ENCODE data around the gene DSCAM. TPM values are rescaled to one million over a fixed set of nuclear protein-coding genes. Genes with fewer than 3 reads are reported as not detected.

Gene DSCAM
- total RNA-seq, 1 donor from 2014 or later, result 0.06 TPM

DNA sequence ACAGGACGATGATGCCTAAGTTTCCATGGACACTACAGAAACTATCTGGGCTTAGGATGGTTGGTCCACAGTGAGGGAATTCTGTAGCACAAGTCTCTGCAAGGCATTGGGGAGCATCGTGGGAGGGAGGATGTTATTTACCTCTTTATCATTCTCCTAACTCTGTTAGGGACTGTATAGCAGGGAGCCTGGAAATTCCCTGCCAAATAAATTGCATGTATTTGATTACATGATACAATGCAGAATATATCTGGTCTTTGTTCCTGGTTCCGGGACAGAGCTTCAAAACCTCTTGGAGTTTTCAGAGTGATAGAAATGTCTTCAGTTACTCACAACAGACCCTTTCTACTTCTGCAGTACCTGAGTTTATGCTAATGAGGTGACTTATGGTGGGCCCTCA lies 593.8 kb downstream of the DSCAM start:
- DNase-seq (ENCODE audit: low read depth), result no peak
- TF ChIP-seq, protein P1, sequence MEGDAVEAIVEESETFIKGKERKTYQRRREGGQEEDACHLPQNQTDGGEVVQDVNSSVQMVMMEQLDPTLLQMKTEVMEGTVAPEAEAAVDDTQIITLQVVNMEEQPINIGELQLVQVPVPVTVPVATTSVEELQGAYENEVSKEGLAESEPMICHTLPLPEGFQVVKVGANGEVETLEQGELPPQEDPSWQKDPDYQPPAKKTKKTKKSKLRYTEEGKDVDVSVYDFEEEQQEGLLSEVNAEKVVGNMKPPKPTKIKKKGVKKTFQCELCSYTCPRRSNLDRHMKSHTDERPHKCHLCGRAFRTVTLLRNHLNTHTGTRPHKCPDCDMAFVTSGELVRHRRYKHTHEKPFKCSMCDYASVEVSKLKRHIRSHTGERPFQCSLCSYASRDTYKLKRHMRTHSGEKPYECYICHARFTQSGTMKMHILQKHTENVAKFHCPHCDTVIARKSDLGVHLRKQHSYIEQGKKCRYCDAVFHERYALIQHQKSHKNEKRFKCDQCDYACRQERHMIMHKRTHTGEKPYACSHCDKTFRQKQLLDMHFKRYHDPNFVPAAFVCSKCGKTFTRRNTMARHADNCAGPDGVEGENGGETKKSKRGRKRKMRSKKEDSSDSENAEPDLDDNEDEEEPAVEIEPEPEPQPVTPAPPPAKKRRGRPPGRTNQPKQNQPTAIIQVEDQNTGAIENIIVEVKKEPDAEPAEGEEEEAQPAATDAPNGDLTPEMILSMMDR (conservative IDR thresholded peaks at IDR 0.05; ENCODE audit: low read depth, low read length), result no peak
- no peak overlapping the region for H3K4me3 ChIP-seq (ENCODE audit: low read depth, low read length)

DNA sequence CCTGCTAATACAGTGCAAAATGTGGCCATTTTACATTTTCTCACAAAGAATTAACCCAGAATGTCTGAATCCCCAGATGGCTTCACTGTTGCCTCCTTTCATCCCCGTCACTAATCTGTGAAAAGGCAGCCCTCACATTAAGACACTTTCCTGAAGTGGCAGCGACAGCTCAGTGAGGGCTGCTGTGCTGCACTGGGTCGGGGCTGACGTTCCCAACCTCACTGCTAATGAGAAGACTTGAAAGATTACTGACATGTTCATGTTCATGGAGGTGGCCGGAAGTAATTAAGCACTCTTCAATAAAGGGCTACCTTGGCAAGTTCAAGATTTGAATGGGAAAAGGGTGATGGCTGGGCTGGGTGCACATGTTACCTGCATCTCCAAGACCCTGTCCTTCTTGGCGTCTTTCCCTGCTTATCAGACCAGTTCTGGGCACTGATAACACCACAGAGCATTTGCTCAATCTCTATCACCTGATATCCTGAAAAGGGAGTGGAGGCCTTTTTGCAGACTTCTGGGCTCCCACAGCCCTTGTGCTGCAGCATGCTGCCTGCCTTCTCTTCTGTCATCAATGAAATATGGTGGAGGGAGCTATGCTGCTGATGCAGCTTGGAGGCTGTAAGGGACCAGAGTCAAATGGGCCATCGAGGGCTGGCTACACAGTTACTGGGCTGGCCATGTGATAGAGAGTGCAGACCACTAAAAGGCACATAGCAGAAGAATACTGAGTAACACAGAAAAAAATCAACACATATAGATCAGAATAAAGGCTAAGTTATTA lies 596.3 kb downstream of the DSCAM start:
- TF ChIP-seq, protein P1 (conservative IDR thresholded peaks at IDR 0.05; ENCODE audit: low read depth, low read length), result no peak
- no peak for DNase-seq (ENCODE audit: low read depth)
- no peak overlapping the region for H3K4me3 ChIP-seq (ENCODE audit: low read depth, low read length)

DNA sequence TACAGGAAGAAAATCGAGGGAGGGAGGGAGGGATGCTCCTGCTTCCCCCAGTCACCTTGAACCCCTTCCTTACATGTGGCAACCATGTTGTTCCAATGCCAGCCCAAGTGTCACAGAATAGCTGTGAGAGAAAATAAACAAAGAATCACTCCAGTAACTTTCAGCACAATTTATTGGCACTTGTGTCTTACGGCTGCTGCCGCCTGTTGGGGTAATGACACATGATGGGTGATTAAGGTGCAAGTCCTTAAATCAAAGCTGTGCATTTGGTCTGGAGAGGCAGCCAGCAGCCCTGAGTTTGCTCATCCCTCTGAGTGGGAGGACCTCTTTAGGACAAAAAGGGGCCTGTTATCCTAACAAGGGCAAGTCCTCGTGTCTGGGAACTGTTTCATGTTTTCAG lies 602.0 kb downstream of the DSCAM start:
- no peak overlapping the region for H3K4me3 ChIP-seq (ENCODE audit: low read depth, low read length)
- no peak for DNase-seq (ENCODE audit: low read depth)
- TF ChIP-seq, protein P1 (conservative IDR thresholded peaks at IDR 0.05; ENCODE audit: low read depth, low read length), result no peak

DNA sequence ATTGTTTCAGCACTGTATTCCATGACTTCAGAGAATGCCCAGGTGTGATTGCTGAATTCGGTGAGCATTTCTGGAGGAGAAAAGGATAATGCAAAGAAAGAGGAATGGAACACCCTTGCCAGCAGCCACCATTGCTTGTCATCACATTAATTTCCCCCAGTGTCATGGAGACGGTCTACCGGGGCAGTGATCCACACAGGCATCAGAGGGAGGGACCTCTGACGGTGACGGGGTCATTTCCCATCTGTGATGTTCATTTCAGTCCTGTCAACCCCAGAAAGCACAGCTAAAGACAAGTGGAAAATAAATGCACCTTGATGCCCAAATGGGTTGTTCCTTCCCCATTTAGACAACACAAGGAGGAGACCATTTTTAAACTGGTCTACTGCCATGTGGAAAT lies 603.3 kb downstream of the DSCAM start:
- TF ChIP-seq, protein P1 (conservative IDR thresholded peaks at IDR 0.05; ENCODE audit: low read depth, low read length), result no peak

DNA sequence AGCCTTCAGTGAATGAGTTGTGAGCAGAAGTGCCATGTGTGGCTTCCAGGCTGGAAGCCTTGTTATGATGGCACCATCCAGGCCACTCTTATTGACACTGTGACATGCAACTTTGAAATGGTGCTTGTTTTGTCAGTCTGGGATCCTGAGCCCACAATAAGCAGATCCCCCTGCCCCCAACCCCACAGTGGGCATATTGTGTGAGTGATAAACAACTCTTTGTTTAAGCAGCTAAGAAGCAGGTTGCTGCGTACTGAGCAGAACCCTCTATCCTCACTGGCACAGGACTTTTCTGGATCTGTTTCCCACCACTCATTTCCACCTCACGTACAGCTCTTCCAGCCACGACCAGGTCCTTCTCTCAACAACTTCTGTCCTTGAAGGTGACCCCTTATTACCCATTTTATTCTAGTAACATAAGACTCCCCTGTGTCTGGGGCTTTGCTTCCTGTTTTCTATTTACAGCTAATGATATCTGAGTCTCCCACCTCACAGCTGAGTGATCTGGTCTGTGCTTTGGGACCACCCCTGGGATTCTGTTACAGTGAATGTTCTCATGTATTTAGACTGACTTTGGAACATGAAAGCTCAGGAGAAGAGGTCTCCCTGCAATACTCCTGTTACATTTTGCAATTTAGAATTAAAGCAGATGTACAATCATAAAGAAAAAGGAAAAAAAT lies 604.2 kb downstream of the DSCAM start:
- TF ChIP-seq, protein P1 (conservative IDR thresholded peaks at IDR 0.05; ENCODE audit: low read depth, low read length), result no peak
- DNase-seq (ENCODE audit: low read depth), result no peak
- H3K4me3 ChIP-seq (ENCODE audit: low read depth, low read length), result no peak overlapping the region

More for the DNA sequence above, 603.3 kb downstream of the DSCAM start:
- no peak overlapping the region for H3K4me3 ChIP-seq (ENCODE audit: low read depth, low read length)
- DNase-seq (ENCODE audit: low read depth), result no peak

DNA sequence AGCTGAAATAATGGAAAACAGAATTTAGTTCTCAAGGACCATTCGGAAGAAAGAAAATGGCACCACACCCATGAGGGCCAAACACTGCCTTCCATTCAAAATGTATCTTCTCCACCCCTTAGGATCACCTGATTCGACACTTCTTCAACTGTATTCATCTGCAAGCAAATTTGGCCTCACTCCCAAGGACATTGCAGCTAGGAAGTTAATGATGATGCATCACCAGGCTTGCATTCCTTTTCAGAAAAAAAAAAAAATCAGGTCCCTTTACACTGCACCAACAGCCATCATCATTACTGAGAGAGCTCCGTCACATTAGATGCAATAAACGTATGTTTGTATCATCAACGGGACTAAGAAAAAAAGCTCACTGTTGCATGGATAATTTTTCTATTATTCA lies 611.4 kb downstream of the DSCAM start:
- no peak for DNase-seq (ENCODE audit: low read depth)
- no peak overlapping the region for H3K4me3 ChIP-seq (ENCODE audit: low read depth, low read length)
- TF ChIP-seq, protein P1 (conservative IDR thresholded peaks at IDR 0.05; ENCODE audit: low read depth, low read length), result no peak

Measured in epithelial cell of proximal tubule (primary cell).